AG04450 (cell line): ENCODE measurements around the gene GLT6D1. TPM values are rescaled to one million over a fixed set of nuclear protein-coding genes. Genes with fewer than 3 reads are reported as not detected.

Experiments
- CTCF ChIA-PET: fragments of 300-600, 350-600 bp; formaldehyde crosslinking; extraction: SDS; loops from one replicate; lab custom pipeline; 2022; ENCODE audit warnings: antibody characterized with exemption, inconsistent platforms; lab: Charles Lee
- POLR2A ChIA-PET: fragments of 350-600 bp; formaldehyde crosslinking; extraction: SDS; loops from one replicate; lab custom pipeline; 2021; ENCODE audit warnings: antibody characterized with exemption, inconsistent platforms; lab: Yijun Ruan, JAX
- DNase-seq: peaks from one replicate; pipeline ENCODE4 v3.0.0-alpha.2; 2011; ENCODE audit warnings: low read depth, low spot score
- H3K27ac ChIP-seq: one replicate; pipeline ENCODE4 v1.5.1; 2012; ENCODE audit warnings: low read depth, low read length, control low read depth
- H3K27me3 ChIP-seq: one replicate; pipeline ENCODE4 v1.6.0; 2012; ENCODE audit warnings: low read length; ENCODE audit not compliant: control insufficient read depth, insufficient read depth
- H3K4me3 ChIP-seq: 2 replicates; pipeline ENCODE4 v1.5.1; 2011; ENCODE audit warnings: mild to moderate bottlenecking, low read depth, low read length, control low read depth
- H3K9me3 ChIP-seq: 2 replicates; pipeline ENCODE4 v1.5.1; 2012; ENCODE audit warnings: low read length; ENCODE audit not compliant: control insufficient read depth, insufficient read depth
- CTCF ChIP-seq: IDR thresholded peaks from 2 replicates; pipeline ENCODE4 v1.5.1; 2011; ENCODE audit warnings: low read depth, low read length, control low read depth, inconsistent platforms
- polyA plus RNA-seq: library from polyadenylated mRNA; depleted of rRNA; stranded (reverse); fragments of >200 nt; gene quantifications from 2 replicates; pipeline ENCODE4 v1.2.3, GENCODE V29; 2011

The GLT6D1 gene
- polyA plus RNA-seq, 1 experiment: not detected

- TF ChIP-seq CTCF: no peak
- CTCF ChIA-PET: interaction anchor here (1.8 kb wide), 1 partner anchor 13 kb away, joined by 6 read pairs; no protein-coding TSS in a partner anchor
- no peak for DNase-seq
Observed at GRCh38 chr9:135590486-135591079, 48.8 kb downstream of the GLT6D1 start.

DNA sequence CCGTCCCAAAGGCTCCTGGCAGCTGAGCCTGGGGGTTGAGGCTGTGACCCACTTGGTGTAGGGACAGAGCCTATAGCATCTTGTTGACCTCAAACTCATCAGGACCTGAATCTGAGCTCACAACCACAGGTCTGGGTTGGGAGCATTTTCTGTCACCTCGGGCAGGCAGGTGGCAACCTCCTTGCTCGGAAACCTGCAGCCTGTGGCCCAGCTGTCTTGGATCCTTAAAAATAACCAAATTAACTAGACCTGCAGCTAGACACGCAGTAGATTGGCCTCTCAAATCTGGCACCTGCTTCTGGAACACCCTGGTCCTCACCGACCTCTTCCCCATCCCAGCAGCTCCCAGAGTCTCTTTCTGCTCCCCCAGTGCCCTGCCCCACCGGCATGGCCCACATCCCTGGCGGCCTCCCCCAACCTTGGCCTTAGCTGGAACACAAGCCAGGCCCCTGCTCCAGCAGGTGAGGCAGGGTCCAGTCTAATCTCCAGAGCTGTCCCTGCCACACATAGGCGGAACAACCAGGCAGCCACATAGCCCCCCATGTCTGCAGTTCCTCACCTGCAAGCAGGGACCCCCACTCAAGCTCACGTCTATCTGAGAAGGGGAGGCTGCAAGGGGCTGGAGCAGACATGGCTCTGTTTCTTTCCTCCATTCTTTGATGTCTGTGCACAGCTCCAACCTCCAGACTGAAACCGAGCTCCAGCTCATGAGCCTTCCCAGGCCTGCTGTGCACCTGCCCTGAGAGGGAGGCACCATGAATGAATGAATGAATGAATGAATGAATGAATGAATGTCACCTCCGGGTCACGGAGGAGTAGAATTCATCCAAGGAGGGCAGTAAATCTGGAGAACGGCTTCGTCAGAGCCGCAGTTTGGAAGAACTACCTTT, 49.5 kb downstream of the GLT6D1 start:
- Histone ChIP-seq H3K9me3 (peaks cover 3% of the 10 kb centered on the region; the same call in 1 of the 2 replicates), H3K27ac (no peak overlapping the region), H3K27me3 (peaks cover 3% of the 10 kb centered on the region), H3K4me3 (no peak overlapping the region)
- TF ChIP-seq CTCF: no peak
- ChIA-PET CTCF (interaction anchor here (1.8 kb wide), 1 partner anchor 13 kb away, joined by 6 read pairs; no protein-coding TSS in a partner anchor), POLR2A (no interaction called here)
- DNase-seq: no peak

More at GRCh38 chr9:135590486-135591079, 48.8 kb downstream of the GLT6D1 start:
- POLR2A ChIA-PET: no interaction called here
- Histone ChIP-seq H3K4me3 (no peak overlapping the region), H3K9me3 (peaks cover 3% of the 10 kb centered on the region; the same call in 1 of the 2 replicates), H3K27me3 (peaks cover 3% of the 10 kb centered on the region), H3K27ac (no peak overlapping the region)

DNA sequence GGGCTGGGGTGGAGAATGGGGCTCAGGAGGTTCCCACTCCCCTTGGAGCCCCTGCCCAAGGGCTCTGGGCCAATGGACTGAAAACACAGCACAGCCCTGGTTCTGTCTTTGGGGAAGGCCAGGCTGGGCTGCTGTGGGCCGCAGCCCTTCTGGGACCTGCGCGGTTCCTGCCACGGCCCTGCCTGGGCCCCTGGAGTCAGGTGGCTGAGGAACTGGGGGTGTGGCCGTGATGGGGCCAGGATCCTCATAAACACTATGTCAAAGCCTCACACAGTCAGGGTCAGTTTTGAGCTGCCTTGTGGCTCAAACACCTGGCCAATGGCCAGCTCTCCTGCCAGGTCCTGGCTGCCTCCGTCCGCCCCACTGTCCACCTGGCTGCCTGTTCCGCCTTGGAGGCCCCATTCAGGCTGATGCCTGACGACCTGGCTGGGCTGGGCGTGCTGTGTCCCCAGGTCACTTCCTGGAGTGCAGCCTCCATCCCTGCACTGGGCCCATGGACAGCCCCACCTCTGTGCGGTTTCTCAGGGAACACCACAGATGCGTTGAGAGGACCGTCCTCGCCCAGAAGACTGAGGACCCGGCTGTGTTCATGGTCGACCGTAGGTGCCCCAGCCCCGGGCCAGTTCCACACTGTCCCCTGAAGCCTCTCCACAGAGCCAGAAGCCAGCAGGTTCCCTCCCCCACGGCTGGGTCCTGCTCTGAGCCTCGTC, 50.3 kb downstream of the GLT6D1 start:
- no peak for DNase-seq
- ChIA-PET POLR2A (no interaction called here), CTCF (interaction anchor here (1.8 kb wide), 1 partner anchor 14 kb away, joined by 6 read pairs; no protein-coding TSS in a partner anchor)
- H3K27me3 ChIP-seq: peaks cover 3% of the 10 kb centered on the region
- peaks cover 3% of the 10 kb centered on the region; the same call in 1 of the 2 replicates for H3K9me3 ChIP-seq
- no peak for TF ChIP-seq CTCF
- H3K4me3 ChIP-seq: no peak overlapping the region
- no peak overlapping the region for H3K27ac ChIP-seq

GRCh38 chr9:135588371-135588770, 51.0 kb downstream of the GLT6D1 start:
- no peak for TF ChIP-seq CTCF
- CTCF ChIA-PET: interaction anchor here (1.2 kb wide), 1 partner anchor 14 kb away, joined by 3 read pairs; no protein-coding TSS in a partner anchor
- Histone ChIP-seq H3K27me3 (peaks cover 3% of the 10 kb centered on the region), H3K4me3 (no peak overlapping the region), H3K27ac (no peak overlapping the region), H3K9me3 (peaks cover 7% of the 10 kb centered on the region; the same call in 1 of the 2 replicates)
- DNase-seq: no peak
- POLR2A ChIA-PET: no interaction called here
